ENCODE measurements around the gene MATCAP1. TPM values are rescaled to one million over a fixed set of nuclear protein-coding genes. Genes with fewer than 3 reads are reported as not detected.
A peak's percentile ranks its signal among the peaks of the same experiment; 100 is the strongest.

Gene MATCAP1
- polyA plus RNA-seq, 2 of the 4 experiments (the other 2 are of a cell fraction), result 7.5 to 20.8 TPM

DNA sequence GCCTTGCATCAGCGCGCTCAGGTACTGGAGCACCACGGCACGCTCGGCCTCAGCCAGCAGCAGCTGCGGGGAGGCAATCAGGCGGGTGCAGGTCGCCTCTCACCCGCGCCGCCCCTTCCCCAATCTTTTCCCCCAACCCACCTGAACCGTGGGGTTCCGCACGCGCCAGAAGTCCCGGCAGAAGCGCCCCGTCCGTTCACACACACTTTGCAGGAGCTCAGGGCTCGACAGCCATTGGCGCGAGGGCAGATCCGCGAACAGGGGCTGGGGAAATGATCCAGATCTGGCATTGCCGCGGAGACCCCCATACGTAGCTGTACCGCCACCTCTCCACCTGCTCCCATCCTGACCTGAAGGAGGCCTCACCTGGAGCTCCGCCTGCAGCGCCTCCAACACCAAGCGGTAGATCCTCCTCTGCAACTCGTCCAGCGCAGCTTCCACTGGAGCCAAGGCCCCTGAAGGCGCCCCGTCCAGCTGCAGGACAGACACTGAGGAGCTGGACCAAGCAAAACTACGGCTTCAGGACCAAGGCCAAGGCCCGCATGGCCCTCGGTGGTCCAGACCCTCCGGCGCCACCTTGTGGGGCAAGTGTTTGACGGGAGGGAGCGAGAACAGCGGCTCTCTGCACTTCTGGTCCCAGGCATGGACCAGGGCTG lies 1.4 kb upstream of the MATCAP1 start:
- Histone ChIP-seq H3K4me1 (peaks cover 33% of the 10 kb centered on the region), H3K9me3 (no peaks in the 10 kb centered on the region), H3K4me3 (no peak overlapping the region; the same call in 2 of the 3 replicates), H3K4me2 (peak overlapping the region; percentile 89), H3K27ac (no peak overlapping the region)
- FAIRE-seq, result no peak
- CTCF ChIA-PET, result interaction anchor here (0.5 to 10.7 kb wide), 61 partner anchors 9 to 293 kb away, joined by 3 to 162 read pairs (median 5); partner anchors contain the start of genes B3GNT9, CES3, FBXL8 and NOL3
- ATAC-seq, result peak; percentile 63 to 75
- peak; percentile 73 to 91 for DNase-seq (ENCODE audit: low read depth in 1 of 2, low spot score in 1 of 2)
- POLR2A ChIA-PET, result interaction anchor here (1.5 to 1.6 kb wide), 3 partner anchors 11 to 167 kb away, joined by 3 to 4 read pairs (median 3); partner anchors contain the start of gene TMEM208
- no peak for TF ChIP-seq POLR2AphosphoS2 (conservative IDR thresholded peaks at IDR 0.05; ENCODE audit: low read length)
- TF ChIP-seq EHF (CRISPR knock-in tag; IDR thresholded peaks at IDR 0.05), result 0 out of 2 replicates have a peak, but pooled peaks have one; percentile 30
- TF ChIP-seq TP53 (CRISPR knock-in tag; IDR thresholded peaks at IDR 0.05), result no peak
- TF ChIP-seq, protein P1, sequence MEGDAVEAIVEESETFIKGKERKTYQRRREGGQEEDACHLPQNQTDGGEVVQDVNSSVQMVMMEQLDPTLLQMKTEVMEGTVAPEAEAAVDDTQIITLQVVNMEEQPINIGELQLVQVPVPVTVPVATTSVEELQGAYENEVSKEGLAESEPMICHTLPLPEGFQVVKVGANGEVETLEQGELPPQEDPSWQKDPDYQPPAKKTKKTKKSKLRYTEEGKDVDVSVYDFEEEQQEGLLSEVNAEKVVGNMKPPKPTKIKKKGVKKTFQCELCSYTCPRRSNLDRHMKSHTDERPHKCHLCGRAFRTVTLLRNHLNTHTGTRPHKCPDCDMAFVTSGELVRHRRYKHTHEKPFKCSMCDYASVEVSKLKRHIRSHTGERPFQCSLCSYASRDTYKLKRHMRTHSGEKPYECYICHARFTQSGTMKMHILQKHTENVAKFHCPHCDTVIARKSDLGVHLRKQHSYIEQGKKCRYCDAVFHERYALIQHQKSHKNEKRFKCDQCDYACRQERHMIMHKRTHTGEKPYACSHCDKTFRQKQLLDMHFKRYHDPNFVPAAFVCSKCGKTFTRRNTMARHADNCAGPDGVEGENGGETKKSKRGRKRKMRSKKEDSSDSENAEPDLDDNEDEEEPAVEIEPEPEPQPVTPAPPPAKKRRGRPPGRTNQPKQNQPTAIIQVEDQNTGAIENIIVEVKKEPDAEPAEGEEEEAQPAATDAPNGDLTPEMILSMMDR (IDR thresholded peaks at IDR 0.05), result peak; percentile 73
- 0 out of 2 replicates have a peak, but pooled peaks have one; percentile 47 for TF ChIP-seq MAZ (IDR thresholded peaks at IDR 0.05; ENCODE audit: borderline replicate concordance, low read depth, low read length)
- TF ChIP-seq HOXB13 (CRISPR knock-in tag; IDR thresholded peaks at IDR 0.05; ENCODE audit: low read depth), result peak; percentile 67; the same call in 1 of the 2 replicates
- TF ChIP-seq, protein P2, sequence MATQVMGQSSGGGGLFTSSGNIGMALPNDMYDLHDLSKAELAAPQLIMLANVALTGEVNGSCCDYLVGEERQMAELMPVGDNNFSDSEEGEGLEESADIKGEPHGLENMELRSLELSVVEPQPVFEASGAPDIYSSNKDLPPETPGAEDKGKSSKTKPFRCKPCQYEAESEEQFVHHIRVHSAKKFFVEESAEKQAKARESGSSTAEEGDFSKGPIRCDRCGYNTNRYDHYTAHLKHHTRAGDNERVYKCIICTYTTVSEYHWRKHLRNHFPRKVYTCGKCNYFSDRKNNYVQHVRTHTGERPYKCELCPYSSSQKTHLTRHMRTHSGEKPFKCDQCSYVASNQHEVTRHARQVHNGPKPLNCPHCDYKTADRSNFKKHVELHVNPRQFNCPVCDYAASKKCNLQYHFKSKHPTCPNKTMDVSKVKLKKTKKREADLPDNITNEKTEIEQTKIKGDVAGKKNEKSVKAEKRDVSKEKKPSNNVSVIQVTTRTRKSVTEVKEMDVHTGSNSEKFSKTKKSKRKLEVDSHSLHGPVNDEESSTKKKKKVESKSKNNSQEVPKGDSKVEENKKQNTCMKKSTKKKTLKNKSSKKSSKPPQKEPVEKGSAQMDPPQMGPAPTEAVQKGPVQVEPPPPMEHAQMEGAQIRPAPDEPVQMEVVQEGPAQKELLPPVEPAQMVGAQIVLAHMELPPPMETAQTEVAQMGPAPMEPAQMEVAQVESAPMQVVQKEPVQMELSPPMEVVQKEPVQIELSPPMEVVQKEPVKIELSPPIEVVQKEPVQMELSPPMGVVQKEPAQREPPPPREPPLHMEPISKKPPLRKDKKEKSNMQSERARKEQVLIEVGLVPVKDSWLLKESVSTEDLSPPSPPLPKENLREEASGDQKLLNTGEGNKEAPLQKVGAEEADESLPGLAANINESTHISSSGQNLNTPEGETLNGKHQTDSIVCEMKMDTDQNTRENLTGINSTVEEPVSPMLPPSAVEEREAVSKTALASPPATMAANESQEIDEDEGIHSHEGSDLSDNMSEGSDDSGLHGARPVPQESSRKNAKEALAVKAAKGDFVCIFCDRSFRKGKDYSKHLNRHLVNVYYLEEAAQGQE (IDR thresholded peaks at IDR 0.05), result peak; percentile 98
- TF ChIP-seq ZNF302 (CRISPR knock-in tag; IDR thresholded peaks at IDR 0.05), result no peak
- TF ChIP-seq TFCP2L1 (CRISPR knock-in tag; IDR thresholded peaks at IDR 0.05), result no peak
- no peak for TF ChIP-seq EP300 (IDR thresholded peaks at IDR 0.05)
- TF ChIP-seq FOXS1 (CRISPR knock-in tag; IDR thresholded peaks at IDR 0.05), result no peak
- TF ChIP-seq MYC (IDR thresholded peaks at IDR 0.05; ENCODE audit: borderline replicate concordance, low read length), result 0 out of 2 replicates have a peak, but pooled peaks have one; percentile 57
- TF ChIP-seq RAD21 (conservative IDR thresholded peaks at IDR 0.05 in 1 of 2, IDR thresholded peaks at IDR 0.05 in 1 of 2), result peak; percentile 73 to 74
- TF ChIP-seq, protein P3, sequence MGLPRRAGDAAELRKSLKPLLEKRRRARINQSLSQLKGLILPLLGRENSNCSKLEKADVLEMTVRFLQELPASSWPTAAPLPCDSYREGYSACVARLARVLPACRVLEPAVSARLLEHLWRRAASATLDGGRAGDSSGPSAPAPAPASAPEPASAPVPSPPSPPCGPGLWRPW (IDR thresholded peaks at IDR 0.05), result no peak
- TF ChIP-seq, protein P4, sequence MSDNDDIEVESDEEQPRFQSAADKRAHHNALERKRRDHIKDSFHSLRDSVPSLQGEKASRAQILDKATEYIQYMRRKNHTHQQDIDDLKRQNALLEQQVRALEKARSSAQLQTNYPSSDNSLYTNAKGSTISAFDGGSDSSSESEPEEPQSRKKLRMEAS (IDR thresholded peaks at IDR 0.05), result peak; percentile 77
- no peak for TF ChIP-seq RFX5 (IDR thresholded peaks at IDR 0.05)
- peak; percentile 62 for TF ChIP-seq EHMT2 (IDR thresholded peaks at IDR 0.05; ENCODE audit: low read depth)
- no peak for TF ChIP-seq RARB (CRISPR knock-in tag; IDR thresholded peaks at IDR 0.05)
- peak; percentile 70; the same call in 1 of the 2 replicates for TF ChIP-seq HOXB5 (CRISPR knock-in tag; IDR thresholded peaks at IDR 0.05)
- TF ChIP-seq, protein P5, sequence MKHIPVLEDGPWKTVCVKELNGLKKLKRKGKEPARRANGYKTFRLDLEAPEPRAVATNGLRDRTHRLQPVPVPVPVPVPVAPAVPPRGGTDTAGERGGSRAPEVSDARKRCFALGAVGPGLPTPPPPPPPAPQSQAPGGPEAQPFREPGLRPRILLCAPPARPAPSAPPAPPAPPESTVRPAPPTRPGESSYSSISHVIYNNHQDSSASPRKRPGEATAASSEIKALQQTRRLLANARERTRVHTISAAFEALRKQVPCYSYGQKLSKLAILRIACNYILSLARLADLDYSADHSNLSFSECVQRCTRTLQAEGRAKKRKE (CRISPR knock-in tag; IDR thresholded peaks at IDR 0.05; ENCODE audit: low read depth), result 0 out of 2 replicates have a peak, but pooled peaks have one; percentile 40
- peak; percentile 91 for TF ChIP-seq SMC3 (IDR thresholded peaks at IDR 0.05)
- TF ChIP-seq CBX2 (IDR thresholded peaks at IDR 0.05; ENCODE audit: borderline replicate concordance, low read depth), result no peak
- TF ChIP-seq, protein P6, sequence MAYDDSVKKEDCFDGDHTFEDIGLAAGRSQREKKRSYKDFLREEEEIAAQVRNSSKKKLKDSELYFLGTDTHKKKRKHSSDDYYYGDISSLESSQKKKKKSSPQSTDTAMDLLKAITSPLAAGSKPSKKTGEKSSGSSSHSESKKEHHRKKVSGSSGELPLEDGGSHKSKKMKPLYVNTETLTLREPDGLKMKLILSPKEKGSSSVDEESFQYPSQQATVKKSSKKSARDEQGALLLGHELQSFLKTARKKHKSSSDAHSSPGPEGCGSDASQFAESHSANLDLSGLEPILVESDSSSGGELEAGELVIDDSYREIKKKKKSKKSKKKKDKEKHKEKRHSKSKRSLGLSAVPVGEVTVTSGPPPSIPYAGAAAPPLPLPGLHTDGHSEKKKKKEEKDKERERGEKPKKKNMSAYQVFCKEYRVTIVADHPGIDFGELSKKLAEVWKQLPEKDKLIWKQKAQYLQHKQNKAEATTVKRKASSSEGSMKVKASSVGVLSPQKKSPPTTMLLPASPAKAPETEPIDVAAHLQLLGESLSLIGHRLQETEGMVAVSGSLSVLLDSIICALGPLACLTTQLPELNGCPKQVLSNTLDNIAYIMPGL (CRISPR knock-in tag; IDR thresholded peaks at IDR 0.05; ENCODE audit: borderline replicate concordance), result no peak
- 49% methylated on average over 35 of the region's 43 CpGs for WGBS (ENCODE audit: missing lambda C conversion rate)
